ENCODE data around the gene C1S. TPM values are rescaled to one million over a fixed set of nuclear protein-coding genes. Genes with fewer than 3 reads are reported as not detected.

Gene C1S
- total RNA-seq, 4 donors from 2014 or later, result 55.9 to 187 (median 108) TPM

DNA sequence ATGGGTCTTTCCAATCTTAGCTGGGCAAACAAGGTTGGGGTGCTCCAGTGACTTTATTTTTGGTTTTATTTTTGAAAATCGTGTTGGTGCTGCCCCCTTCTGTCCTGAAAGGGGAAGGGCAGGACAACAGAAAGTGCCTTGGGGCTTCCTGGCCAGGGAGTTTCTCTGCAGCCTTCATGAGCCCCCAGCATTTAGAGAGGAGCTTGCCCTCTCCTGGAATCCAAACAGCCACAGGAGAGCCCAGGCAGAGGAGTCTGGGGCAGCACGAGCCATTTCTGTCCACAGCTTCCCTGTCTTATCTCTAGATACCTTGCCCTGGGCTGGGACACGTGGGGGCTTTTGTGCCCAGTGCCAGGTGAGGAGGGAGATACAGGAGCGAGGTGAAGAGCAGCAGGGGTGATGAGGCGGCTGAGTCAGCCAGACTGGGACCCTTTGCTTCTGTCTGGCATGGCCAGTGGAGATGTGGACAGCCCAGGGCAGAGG, 52.9 kb downstream of the C1S start:
- Histone ChIP-seq H3K36me3 (peaks cover 0 to 12% (median 0%) of the 10 kb centered on the region in 3 donors), H3K4me1 (peaks cover 0 to 12% (median 8%) of the 10 kb centered on the region in 4 donors), H3K27me3 (no peaks in the 10 kb centered on the region), H3K9me3 (no peaks in the 10 kb centered on the region), H3K4me3 (no peak overlapping the region), H3K27ac (peak overlapping the region in 1 of 4 donors; percentile 21)
- TF ChIP-seq POLR2A (IDR thresholded peaks at IDR 0.05), result no peak
- TF ChIP-seq, protein P1, sequence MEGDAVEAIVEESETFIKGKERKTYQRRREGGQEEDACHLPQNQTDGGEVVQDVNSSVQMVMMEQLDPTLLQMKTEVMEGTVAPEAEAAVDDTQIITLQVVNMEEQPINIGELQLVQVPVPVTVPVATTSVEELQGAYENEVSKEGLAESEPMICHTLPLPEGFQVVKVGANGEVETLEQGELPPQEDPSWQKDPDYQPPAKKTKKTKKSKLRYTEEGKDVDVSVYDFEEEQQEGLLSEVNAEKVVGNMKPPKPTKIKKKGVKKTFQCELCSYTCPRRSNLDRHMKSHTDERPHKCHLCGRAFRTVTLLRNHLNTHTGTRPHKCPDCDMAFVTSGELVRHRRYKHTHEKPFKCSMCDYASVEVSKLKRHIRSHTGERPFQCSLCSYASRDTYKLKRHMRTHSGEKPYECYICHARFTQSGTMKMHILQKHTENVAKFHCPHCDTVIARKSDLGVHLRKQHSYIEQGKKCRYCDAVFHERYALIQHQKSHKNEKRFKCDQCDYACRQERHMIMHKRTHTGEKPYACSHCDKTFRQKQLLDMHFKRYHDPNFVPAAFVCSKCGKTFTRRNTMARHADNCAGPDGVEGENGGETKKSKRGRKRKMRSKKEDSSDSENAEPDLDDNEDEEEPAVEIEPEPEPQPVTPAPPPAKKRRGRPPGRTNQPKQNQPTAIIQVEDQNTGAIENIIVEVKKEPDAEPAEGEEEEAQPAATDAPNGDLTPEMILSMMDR (IDR thresholded peaks at IDR 0.05), result peak; percentile 78 to 86 (median 81)
- peak in 2 of 3 donors; percentile 46 to 70 for DNase-seq

DNA sequence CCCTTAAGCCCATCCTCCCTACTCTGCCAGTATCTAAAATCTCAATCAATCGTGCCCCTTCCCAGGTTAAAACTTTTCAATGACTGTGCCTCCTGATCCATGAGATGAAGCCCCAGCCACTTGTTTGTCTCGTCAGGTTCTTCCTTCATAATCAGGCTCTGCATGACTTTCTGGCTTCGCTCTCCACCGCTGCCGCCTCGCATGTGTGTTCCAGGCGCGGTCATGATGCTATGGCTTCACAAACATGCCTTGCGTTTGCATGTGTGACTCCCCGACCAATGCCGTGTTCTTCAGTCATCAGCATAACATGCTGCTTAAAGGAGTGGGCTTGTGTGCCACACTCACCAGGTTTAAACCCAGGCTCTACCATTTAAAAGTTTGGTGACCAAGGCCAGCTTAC, 53.5 kb downstream of the C1S start:
- no peaks in the 10 kb centered on the region for H3K9me3 ChIP-seq
- peaks cover 0 to 12% (median 8%) of the 10 kb centered on the region in 4 donors for H3K4me1 ChIP-seq
- H3K36me3 ChIP-seq, result peaks cover 0 to 12% (median 0%) of the 10 kb centered on the region in 3 donors
- no peak for TF ChIP-seq POLR2A (IDR thresholded peaks at IDR 0.05)
- TF ChIP-seq, protein P1 (IDR thresholded peaks at IDR 0.05), result no peak
- H3K4me3 ChIP-seq, result no peak overlapping the region
- peak in 2 of 3 donors; percentile 39 to 42 for DNase-seq
- H3K27ac ChIP-seq, result no peak overlapping the region
- no peaks in the 10 kb centered on the region for H3K27me3 ChIP-seq

DNA sequence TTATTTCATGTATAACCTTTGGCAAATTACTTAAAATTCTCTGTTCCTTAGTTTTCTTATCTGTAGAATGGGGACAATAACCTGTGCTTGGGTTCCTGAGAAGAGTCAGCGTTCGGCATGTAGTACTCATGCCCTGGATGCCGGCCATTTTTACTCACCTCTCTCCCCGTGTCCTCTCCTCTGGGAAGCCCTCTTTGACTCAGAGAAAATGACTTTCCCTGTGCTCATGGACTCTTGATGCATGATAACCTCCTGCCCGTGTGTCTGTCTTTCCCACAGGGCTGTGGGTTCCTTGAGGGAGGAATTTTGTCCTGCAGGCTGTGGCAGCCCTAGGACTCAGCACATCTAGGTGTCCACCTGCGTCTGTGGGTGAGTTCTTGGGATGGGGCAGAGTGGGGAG, 54.3 kb downstream of the C1S start:
- no peaks in the 10 kb centered on the region for H3K9me3 ChIP-seq
- no peak overlapping the region for H3K27ac ChIP-seq
- H3K27me3 ChIP-seq, result no peaks in the 10 kb centered on the region
- peaks cover 0 to 7% (median 2%) of the 10 kb centered on the region in 4 donors for H3K4me1 ChIP-seq
- peaks cover 0 to 12% (median 0%) of the 10 kb centered on the region in 3 donors for H3K36me3 ChIP-seq
- TF ChIP-seq, protein P1 (IDR thresholded peaks at IDR 0.05), result no peak
- TF ChIP-seq POLR2A (IDR thresholded peaks at IDR 0.05), result no peak
- peak in 1 of 3 donors; percentile 38 for DNase-seq
- no peak overlapping the region for H3K4me3 ChIP-seq

DNA sequence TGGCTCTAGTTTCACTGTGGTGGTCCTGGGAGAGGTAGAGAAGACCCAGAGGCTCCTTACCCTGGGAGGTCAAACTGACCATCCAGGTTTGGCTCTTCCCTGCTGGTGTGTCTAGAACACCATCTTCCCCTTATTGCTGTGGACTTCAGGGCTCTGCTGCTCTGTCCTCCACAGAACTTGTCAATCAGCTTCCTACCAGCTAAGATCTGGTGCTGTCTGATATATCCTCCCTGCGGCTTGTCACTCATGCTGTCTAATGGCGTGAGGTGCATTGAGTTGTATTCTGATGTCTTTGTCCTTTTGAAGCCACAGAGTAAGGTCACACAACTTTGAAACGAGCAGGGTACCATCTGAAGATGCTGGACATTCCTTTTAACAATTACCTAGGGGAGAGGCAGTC, 55.7 kb downstream of the C1S start:
- no peaks in the 10 kb centered on the region for H3K27me3 ChIP-seq
- DNase-seq, result peak in 1 of 3 donors; percentile 13
- no peak overlapping the region for H3K27ac ChIP-seq
- TF ChIP-seq, protein P1 (IDR thresholded peaks at IDR 0.05), result no peak
- no peak for TF ChIP-seq POLR2A (IDR thresholded peaks at IDR 0.05)
- H3K36me3 ChIP-seq, result peaks cover 0 to 12% (median 0%) of the 10 kb centered on the region in 3 donors
- no peak overlapping the region for H3K4me3 ChIP-seq
- H3K4me1 ChIP-seq, result peaks cover 0 to 7% (median 2%) of the 10 kb centered on the region in 4 donors
- H3K9me3 ChIP-seq, result no peaks in the 10 kb centered on the region

DNA sequence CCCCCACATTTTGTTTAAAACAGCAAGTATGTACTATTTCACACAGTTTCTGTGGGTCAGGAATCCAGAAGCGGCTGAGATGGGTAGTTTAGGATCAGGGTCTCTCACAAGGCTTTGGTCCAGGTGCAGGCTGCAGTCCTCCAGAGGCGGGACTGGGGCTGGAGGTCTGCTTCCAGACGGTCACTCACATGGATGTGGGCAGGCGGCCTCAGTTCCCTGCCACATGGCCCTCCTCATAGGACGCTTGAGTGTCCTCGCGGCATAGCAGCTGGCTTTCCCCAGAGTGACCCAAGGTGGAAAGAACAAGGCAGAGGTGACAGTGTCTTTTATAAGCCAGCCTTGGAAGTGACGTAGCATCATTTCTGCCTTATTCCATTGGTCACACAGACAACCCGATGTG, 56.4 kb downstream of the C1S start:
- peaks cover 0 to 7% (median 2%) of the 10 kb centered on the region in 4 donors for H3K4me1 ChIP-seq
- no peaks in the 10 kb centered on the region for H3K27me3 ChIP-seq
- H3K27ac ChIP-seq, result no peak overlapping the region
- no peak overlapping the region for H3K4me3 ChIP-seq
- peaks cover 0 to 12% (median 0%) of the 10 kb centered on the region in 3 donors for H3K36me3 ChIP-seq
- H3K9me3 ChIP-seq, result no peaks in the 10 kb centered on the region
- DNase-seq, result peak in 1 of 3 donors; percentile 33
- TF ChIP-seq, protein P1 (IDR thresholded peaks at IDR 0.05), result no peak
- no peak for TF ChIP-seq POLR2A (IDR thresholded peaks at IDR 0.05)
